ENCODE results near the gene SPCS3. TPM values are rescaled to one million over a fixed set of nuclear protein-coding genes. Genes with fewer than 3 reads are reported as not detected.
"Not testable (repeated sequence)": the region's sequence is repeated elsewhere in the genome, so short reads cannot be mapped to it uniquely, and the experiment has no call there.

Gene SPCS3
- polyA plus RNA-seq, 1 donor: 60.2 TPM

DNA sequence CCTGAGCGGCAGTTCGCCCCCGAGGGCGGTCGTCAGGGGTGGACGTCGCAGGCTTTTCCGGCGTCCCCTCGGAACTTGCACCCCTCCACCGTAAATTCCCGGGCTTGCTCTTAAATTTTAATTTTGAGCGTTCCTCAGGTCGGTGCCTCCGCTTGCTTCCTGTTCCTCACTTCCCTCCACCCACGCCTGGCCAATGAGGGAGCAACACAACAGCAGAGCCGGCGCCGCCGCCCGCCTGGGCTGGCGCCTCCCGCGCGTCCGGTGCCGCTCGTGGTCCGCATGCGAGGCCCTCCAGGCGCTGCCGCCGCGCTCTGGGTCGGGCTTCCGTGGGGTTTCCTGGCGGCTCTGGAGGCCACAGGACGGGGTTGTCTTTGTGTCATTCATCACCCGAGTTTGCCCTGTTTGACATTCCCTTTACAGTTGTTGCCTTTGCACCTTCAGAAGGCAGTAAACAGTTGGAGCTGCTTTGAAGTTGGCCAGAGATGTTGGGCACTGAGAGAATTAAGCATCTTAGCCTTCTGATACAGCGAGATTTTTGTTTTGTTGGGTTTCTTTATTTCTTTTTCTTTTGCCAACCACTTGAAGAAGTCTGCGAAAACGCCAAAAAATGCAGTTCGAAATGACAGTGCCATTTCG lies 692 bp downstream of the SPCS3 start:
- peaks cover 4% of the 10 kb centered on the region for H3K36me3 ChIP-seq (ENCODE audit: control insufficient read depth, insufficient read depth, low read length)
- 7% methylated on average over 4 of the region's 44 CpGs for WGBS (ENCODE audit: insufficient coverage, low lambda C conversion rate)
- DNase-seq: peak; percentile 77 to 89
- peaks cover 2% of the 10 kb centered on the region for H3K27me3 ChIP-seq (ENCODE audit: control insufficient read depth, insufficient read depth, low read length)
- peak overlapping the region; percentile 92 for H3K27ac ChIP-seq (ENCODE audit: low read length)
- H3K9me3 ChIP-seq (ENCODE audit: control insufficient read depth, low read depth, low read length): no peaks in the 10 kb centered on the region
- H3K4me3 ChIP-seq (ENCODE audit: low read length): peak overlapping the region; percentile 90
- H3K4me1 ChIP-seq (ENCODE audit: control insufficient read depth, insufficient read depth, low read length): peaks cover 2% of the 10 kb centered on the region

DNA sequence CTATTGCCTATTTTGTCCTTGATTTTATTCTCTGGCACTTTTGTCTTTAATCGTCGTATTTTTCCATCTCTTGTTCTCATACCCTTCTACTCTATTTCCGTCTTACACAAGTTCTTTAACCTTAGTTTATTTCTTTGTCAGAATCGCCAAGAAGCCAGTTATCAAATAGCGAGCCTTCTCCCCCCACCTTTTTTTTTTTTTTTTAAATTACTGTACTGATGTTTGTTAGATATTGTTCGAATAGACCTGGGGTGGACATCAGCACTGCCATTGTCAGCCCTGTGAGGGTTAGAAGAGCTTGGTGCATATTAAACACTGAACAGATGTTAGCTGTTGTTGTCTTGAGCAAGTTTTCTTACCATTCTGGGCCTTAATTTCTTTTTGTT lies 1.2 kb downstream of the SPCS3 start:
- H3K36me3 ChIP-seq (ENCODE audit: control insufficient read depth, insufficient read depth, low read length): peaks cover 4% of the 10 kb centered on the region
- WGBS (ENCODE audit: insufficient coverage, low lambda C conversion rate): 11% methylated on average over 5 of the region's 6 CpGs
- peak overlapping the region; percentile 90 for H3K4me3 ChIP-seq (ENCODE audit: low read length)
- peaks cover 2% of the 10 kb centered on the region for H3K4me1 ChIP-seq (ENCODE audit: control insufficient read depth, insufficient read depth, low read length)
- peaks cover 2% of the 10 kb centered on the region for H3K27me3 ChIP-seq (ENCODE audit: control insufficient read depth, insufficient read depth, low read length)
- no peaks in the 10 kb centered on the region for H3K9me3 ChIP-seq (ENCODE audit: control insufficient read depth, low read depth, low read length)
- H3K27ac ChIP-seq (ENCODE audit: low read length): peak overlapping the region; percentile 92
- no peak for DNase-seq

DNA sequence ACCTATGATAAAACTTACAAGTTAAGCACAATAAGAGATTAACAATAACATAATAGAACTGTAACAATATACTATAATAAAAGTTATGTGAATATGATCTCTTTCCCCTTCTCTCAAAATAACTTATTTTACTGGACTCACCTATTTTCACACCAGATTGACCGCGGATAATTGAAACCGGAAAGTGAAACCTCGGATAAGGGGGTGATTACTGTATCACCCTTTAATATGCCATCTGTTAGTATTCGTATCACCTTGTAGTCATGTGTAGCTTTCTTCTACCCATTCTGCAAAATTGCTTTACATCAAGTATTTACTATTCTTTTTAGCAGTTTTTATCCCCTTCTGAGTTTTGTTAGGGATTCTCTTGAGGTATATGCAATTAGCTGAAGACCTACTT lies 1.8 kb downstream of the SPCS3 start:
- H3K27me3 ChIP-seq (ENCODE audit: control insufficient read depth, insufficient read depth, low read length): peaks cover 2% of the 10 kb centered on the region
- DNase-seq: no peak
- H3K4me1 ChIP-seq (ENCODE audit: control insufficient read depth, insufficient read depth, low read length): peaks cover 2% of the 10 kb centered on the region
- 85% methylated on average over 4 of the region's 5 CpGs for WGBS (ENCODE audit: insufficient coverage, low lambda C conversion rate)
- no peaks in the 10 kb centered on the region for H3K9me3 ChIP-seq (ENCODE audit: control insufficient read depth, low read depth, low read length)
- H3K27ac ChIP-seq (ENCODE audit: low read length): no peak overlapping the region
- H3K4me3 ChIP-seq (ENCODE audit: low read length): peak overlapping the region; percentile 90
- peaks cover 4% of the 10 kb centered on the region for H3K36me3 ChIP-seq (ENCODE audit: control insufficient read depth, insufficient read depth, low read length)

DNA sequence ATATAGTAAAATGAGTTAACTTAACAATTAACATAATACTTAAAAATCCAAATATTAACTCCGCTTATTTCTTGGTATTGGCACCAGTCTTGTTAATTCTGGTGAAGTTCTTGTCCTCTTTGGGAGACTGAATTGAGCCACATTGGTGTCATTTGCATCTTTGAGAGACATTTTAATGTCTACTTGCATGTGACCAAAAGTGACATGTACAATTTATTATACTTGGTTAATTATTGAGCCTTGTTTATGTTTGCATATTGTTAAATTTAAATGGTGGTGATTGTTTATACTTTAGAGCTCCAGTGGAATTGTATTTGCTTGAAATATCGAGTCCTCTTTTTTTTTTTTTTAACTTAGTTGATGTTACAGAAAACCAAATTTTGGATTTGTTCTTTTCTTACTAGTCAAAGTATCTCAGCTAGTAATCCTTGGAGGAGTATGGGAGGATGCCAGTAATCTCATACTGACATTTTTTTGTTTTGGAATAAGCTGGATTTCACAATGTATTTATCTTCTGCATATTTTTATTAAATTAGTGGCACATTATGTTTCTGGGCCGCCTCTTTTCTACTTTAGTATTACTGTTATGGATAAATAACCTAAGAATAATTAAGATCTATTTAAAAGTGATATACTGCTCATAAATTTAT lies 3.9 kb downstream of the SPCS3 start:
- Histone ChIP-seq H3K4me1 (ENCODE audit: control insufficient read depth, insufficient read depth, low read length) (peaks cover 2% of the 10 kb centered on the region), H3K27ac (ENCODE audit: low read length) (no peak overlapping the region), H3K4me3 (ENCODE audit: low read length) (no peak overlapping the region)

DNA sequence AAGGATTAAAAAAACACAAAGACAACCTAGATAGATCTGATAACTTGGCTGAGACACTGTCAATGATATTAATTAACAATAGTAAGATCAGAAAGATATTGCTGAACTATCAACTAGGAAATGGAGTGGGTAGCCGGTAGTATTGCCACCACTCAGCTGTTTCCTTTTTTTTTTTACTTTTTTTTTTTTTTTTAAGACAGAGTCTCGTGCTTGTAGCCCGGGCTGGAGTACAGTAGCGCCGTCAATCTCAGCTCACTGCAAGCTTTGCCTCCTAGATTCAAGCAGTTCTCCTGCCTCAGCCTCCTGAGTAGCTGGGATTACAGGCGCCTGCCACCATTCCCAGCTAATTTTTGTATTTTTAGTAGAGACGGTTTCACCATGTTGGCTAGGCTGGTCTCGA lies 5.1 kb downstream of the SPCS3 start:
- not testable (repeated sequence) for H3K36me3 ChIP-seq (ENCODE audit: control insufficient read depth, insufficient read depth, low read length); H3K9me3 ChIP-seq (ENCODE audit: control insufficient read depth, low read depth, low read length); H3K27me3 ChIP-seq (ENCODE audit: control insufficient read depth, insufficient read depth, low read length); DNase-seq; H3K27ac ChIP-seq (ENCODE audit: low read length); H3K4me3 ChIP-seq (ENCODE audit: low read length); H3K4me1 ChIP-seq (ENCODE audit: control insufficient read depth, insufficient read depth, low read length)
- WGBS (ENCODE audit: insufficient coverage, low lambda C conversion rate): no CpG with 5 or more reads among the region's 8 CpGs

More for the DNA sequence above, 3.9 kb downstream of the SPCS3 start:
- DNase-seq: no peak
- peaks cover 4% of the 10 kb centered on the region for H3K36me3 ChIP-seq (ENCODE audit: control insufficient read depth, insufficient read depth, low read length)
- H3K9me3 ChIP-seq (ENCODE audit: control insufficient read depth, low read depth, low read length): no peaks in the 10 kb centered on the region
- WGBS (ENCODE audit: insufficient coverage, low lambda C conversion rate): 70% methylated on average over 2 of the region's 3 CpGs
- H3K27me3 ChIP-seq (ENCODE audit: control insufficient read depth, insufficient read depth, low read length): no peaks in the 10 kb centered on the region

DNA sequence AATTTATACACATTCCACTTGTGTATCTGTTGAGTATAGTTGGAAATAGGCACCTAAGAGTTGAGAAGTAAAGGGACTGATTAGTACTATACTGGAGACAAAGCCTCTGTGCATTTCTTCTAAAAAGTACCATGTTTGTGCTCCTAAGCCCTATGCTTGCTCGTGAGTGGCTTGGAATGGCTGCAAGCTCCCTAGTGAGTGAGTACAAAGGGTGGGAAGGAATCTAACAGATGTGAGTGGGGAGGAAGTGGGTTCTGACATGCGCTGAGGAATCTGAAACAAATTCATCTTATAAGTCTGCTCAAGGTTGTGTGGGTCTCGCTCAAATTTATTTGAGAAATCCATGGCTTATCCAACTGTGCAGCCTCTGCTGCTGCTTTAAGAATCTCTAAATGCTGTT lies 13.3 kb downstream of the SPCS3 start:
- H3K36me3 ChIP-seq (ENCODE audit: control insufficient read depth, insufficient read depth, low read length): no peaks in the 10 kb centered on the region
- H3K4me1 ChIP-seq (ENCODE audit: control insufficient read depth, insufficient read depth, low read length): no peaks in the 10 kb centered on the region
- H3K4me3 ChIP-seq (ENCODE audit: low read length): no peak overlapping the region
- H3K9me3 ChIP-seq (ENCODE audit: control insufficient read depth, low read depth, low read length): no peaks in the 10 kb centered on the region
- no CpG with 5 or more reads among the region's 3 CpGs for WGBS (ENCODE audit: insufficient coverage, low lambda C conversion rate)
- no peaks in the 10 kb centered on the region for H3K27me3 ChIP-seq (ENCODE audit: control insufficient read depth, insufficient read depth, low read length)
- no peak for DNase-seq
- no peak overlapping the region for H3K27ac ChIP-seq (ENCODE audit: low read length)

DNA sequence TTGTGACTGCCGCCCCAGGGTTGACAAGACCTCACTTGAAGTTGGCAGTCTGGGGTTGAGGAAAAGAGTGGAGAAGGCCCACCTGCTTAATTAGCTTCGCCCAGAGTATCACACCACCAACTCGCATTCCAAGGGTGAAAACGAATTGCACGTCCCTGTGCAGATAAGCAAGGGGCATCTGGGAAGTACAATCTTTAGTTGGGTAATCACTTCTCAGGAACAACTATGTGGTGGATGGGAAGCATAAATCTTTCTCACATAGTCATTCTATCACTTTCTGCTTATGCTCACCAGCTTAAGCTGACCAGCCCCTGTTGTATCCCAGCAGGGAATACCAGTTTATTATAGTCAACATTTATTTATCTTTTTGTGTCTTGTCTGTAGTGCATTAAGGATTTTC lies 14.3 kb downstream of the SPCS3 start:
- DNase-seq: no peak
- Histone ChIP-seq H3K9me3 (ENCODE audit: control insufficient read depth, low read depth, low read length) (no peaks in the 10 kb centered on the region), H3K27me3 (ENCODE audit: control insufficient read depth, insufficient read depth, low read length) (no peaks in the 10 kb centered on the region), H3K27ac (ENCODE audit: low read length) (no peak overlapping the region), H3K4me1 (ENCODE audit: control insufficient read depth, insufficient read depth, low read length) (no peaks in the 10 kb centered on the region), H3K36me3 (ENCODE audit: control insufficient read depth, insufficient read depth, low read length) (no peaks in the 10 kb centered on the region), H3K4me3 (ENCODE audit: low read length) (no peak overlapping the region)
- no CpG with 5 or more reads among the region's 5 CpGs for WGBS (ENCODE audit: insufficient coverage, low lambda C conversion rate)

DNA sequence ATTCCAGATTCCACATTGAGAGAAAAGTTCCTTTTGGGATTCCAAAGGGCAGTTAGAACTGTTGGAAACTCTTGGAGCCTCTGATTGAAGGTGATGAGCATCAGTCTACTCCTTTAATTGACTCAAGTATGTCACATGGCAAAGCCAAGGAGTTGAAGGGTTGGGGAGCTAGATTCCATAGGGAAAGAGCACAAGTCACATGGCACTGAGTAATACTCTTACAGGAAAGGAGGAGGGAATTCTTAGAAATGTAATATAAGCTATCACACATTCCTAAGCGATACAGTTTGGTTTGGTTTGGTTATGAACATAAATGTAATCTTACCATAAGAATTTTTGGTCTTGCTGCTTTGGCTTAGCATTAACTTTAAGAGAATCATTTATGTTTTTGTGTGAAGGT lies 15.7 kb downstream of the SPCS3 start:
- Histone ChIP-seq H3K4me1 (ENCODE audit: control insufficient read depth, insufficient read depth, low read length) (no peaks in the 10 kb centered on the region), H3K27me3 (ENCODE audit: control insufficient read depth, insufficient read depth, low read length) (no peaks in the 10 kb centered on the region), H3K36me3 (ENCODE audit: control insufficient read depth, insufficient read depth, low read length) (no peaks in the 10 kb centered on the region), H3K27ac (ENCODE audit: low read length) (no peak overlapping the region), H3K9me3 (ENCODE audit: control insufficient read depth, low read depth, low read length) (no peaks in the 10 kb centered on the region), H3K4me3 (ENCODE audit: low read length) (no peak overlapping the region)
- DNase-seq: peak in 1 of 2 donors; percentile 40
- WGBS (ENCODE audit: insufficient coverage, low lambda C conversion rate): no CpG with 5 or more reads among the region's 1 CpG

DNA sequence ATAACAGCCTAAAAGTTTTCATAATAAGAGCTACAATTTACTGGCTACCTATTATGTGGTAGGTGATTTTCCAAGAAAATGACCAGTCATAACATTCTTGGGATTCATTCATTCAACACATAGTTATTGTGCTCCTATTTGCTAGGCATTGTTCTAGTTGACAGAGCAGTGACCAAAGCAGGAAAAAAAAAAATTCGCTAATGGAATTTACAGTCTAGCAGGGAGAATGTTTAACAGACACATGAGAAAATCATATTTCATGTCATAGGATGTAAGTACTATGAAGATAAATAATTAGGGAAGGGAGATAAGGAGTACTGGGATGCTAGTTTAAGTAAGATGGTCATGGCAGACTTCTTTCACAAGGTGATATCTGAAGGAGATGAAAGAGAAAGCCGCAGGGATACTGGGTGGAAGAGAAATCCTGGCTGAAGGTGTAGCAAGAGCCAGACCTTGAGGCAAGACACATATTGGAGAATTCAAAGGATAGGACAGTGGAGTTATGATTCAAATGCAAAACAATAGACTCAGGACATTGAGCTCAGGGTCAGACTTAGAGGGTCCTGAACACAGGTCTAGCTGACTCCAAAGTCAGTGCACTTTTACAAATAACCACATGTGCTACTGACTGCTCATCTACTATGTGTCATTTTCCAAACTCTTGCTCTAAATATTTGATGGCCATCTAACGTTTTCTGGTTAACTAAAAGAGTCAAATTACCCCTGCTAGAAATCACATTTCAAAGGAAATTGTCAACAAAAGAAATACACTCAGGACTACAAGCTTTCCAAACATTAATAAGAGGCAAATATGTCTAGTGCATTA lies 20.4 kb downstream of the SPCS3 start:
- WGBS (ENCODE audit: insufficient coverage, low lambda C conversion rate): 62% methylated on average over 3 of the region's 3 CpGs
- no peaks in the 10 kb centered on the region for H3K27me3 ChIP-seq (ENCODE audit: control insufficient read depth, insufficient read depth, low read length)
- peaks cover 13% of the 10 kb centered on the region for H3K9me3 ChIP-seq (ENCODE audit: control insufficient read depth, low read depth, low read length)
- no peak overlapping the region for H3K4me3 ChIP-seq (ENCODE audit: low read length)
- H3K36me3 ChIP-seq (ENCODE audit: control insufficient read depth, insufficient read depth, low read length): no peaks in the 10 kb centered on the region
- H3K4me1 ChIP-seq (ENCODE audit: control insufficient read depth, insufficient read depth, low read length): no peaks in the 10 kb centered on the region
- no peak overlapping the region for H3K27ac ChIP-seq (ENCODE audit: low read length)
- DNase-seq: no peak

DNA sequence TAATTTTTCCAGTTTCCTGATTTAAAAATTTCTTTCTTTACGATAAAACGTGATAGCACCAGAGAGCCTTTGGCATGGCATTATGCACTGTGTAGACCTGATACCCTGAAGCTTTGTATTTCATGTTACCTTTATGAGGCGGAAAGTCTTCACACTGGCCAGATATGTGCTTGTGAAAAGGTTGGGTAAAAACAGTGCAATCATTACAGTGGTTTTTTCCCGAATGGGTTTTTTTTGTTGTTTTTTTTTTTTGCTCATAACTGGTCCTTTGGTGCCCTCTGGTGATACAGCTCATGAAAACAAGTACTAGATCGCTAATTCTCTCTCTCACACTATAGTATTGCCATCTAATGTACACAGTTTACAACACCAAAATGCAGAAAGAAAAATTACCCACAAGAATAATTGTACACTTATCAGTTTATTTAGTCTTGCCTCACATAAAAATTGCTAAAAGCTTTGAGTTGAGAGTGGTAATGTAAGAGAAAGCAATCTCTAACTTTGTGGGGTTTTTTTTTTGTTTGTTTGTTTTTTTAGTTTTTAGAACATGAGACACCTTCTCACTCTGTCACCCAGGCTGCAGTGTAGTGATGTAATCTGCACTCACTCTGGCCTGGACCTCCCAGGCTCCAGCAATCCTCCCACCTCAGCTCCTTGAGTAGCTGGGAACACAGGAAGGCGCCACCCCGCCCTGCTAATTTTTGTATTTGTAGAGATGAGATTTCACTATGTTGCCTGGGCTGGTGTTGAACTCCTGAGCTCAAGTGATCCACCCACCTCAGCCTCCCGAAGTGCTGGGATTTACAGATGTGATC lies 21.3 kb downstream of the SPCS3 start:
- Histone ChIP-seq H3K27ac (ENCODE audit: low read length) (no peak overlapping the region), H3K9me3 (ENCODE audit: control insufficient read depth, low read depth, low read length) (peaks cover 13% of the 10 kb centered on the region), H3K4me3 (ENCODE audit: low read length) (no peak overlapping the region), H3K36me3 (ENCODE audit: control insufficient read depth, insufficient read depth, low read length) (no peaks in the 10 kb centered on the region), H3K4me1 (ENCODE audit: control insufficient read depth, insufficient read depth, low read length) (no peaks in the 10 kb centered on the region), H3K27me3 (ENCODE audit: control insufficient read depth, insufficient read depth, low read length) (no peaks in the 10 kb centered on the region)
- DNase-seq: no peak
- WGBS (ENCODE audit: insufficient coverage, low lambda C conversion rate): 17% methylated on average over 1 of the region's 8 CpGs
